Caco-2 (cell line): ENCODE measurements around the gene CSNK1A1. TPM values are rescaled to one million over a fixed set of nuclear protein-coding genes. Genes with fewer than 3 reads are reported as not detected.

Source experiments
- BruUV-seq: library from RNA; stranded (reverse); fragments of 400-500 nt; replicated peaks from 2 replicates; lab custom pipeline; 2021; lab: Mats Ljungman, UMichigan
- CTCF ChIA-PET: fragments of 300-600 bp; sonication (Branson Sonifier 250); formaldehyde crosslinking; loops from one replicate; lab custom pipeline; 2022; ENCODE audit warnings: antibody characterized with exemption; lab: Charles Lee
- POLR2A ChIA-PET: fragments of 300-600 bp; sonication (Branson Sonifier 250); formaldehyde crosslinking; loops from one replicate; lab custom pipeline; 2022; ENCODE audit warnings: antibody characterized with exemption; lab: Charles Lee
- DNase-seq, 2 experiments: peaks; one replicate each; pipeline versions ENCODE4 v3.0.0 to v3.0.0-alpha.2; 2020 to 2022
- H3K27me3 ChIP-seq: replicated peaks from 2 replicates; pipeline ENCODE4 v1.6.0; 2011; ENCODE audit warnings: low read length; ENCODE audit not compliant: control insufficient read depth, insufficient read depth
- H3K36me3 ChIP-seq: 2 replicates; pipeline ENCODE4 v1.5.1; 2011; ENCODE audit warnings: low read length; ENCODE audit not compliant: control insufficient read depth, insufficient read depth
- H3K4me1 ChIP-seq: fragments of 250-450 bp; sonication (Bioruptor Pico); 2 replicates; pipeline ENCODE4 v1.5.1; 2020; ENCODE audit warnings: mild to moderate bottlenecking
- H3K4me3 ChIP-seq: 2 replicates; pipeline ENCODE4 v1.5.1; 2011; ENCODE audit warnings: low read depth, mild to moderate bottlenecking, control low read depth, low read length
- H3K9me3 ChIP-seq: fragments of 250-450 bp; sonication (Bioruptor Pico); 2 replicates; pipeline ENCODE4 v1.5.1; 2020; ENCODE audit warnings: mild to moderate bottlenecking, moderate library complexity
- H3K27ac Mint-ChIP-seq: one replicate; pipeline ENCODE4 v1.8.0; 2022; ENCODE audit warnings: mixed read lengths; ENCODE audit not compliant: unreplicated experiment
- H3K27me3 Mint-ChIP-seq: one replicate; pipeline ENCODE4 v1.8.0; 2022; ENCODE audit warnings: mixed read lengths; ENCODE audit not compliant: insufficient read depth, unreplicated experiment
- H3K36me3 Mint-ChIP-seq: one replicate; pipeline ENCODE4 v1.8.0; 2022; ENCODE audit warnings: mild to moderate bottlenecking, mixed read lengths; ENCODE audit not compliant: insufficient read depth, unreplicated experiment
- H3K4me1 Mint-ChIP-seq: one replicate; pipeline ENCODE4 v1.8.0; 2022; ENCODE audit warnings: low read depth, mixed read lengths; ENCODE audit not compliant: unreplicated experiment
- H3K4me3 Mint-ChIP-seq: one replicate; pipeline ENCODE4 v1.8.0; 2022; ENCODE audit warnings: mild to moderate bottlenecking, moderate library complexity, mixed read lengths; ENCODE audit not compliant: unreplicated experiment
- H3K9me3 Mint-ChIP-seq: one replicate; pipeline ENCODE4 v1.8.0; 2022; ENCODE audit warnings: mixed read lengths; ENCODE audit not compliant: unreplicated experiment
- intact Hi-C: fragments of 100-400 bp; cut with micrococcal nuclease; formaldehyde crosslinking; loops from one replicate; pipeline ENCODE4 v1.10.0; 2022; ENCODE audit not compliant: unreplicated experiment
- total RNA-seq: library from RNA; stranded (reverse); gene quantifications from 2 replicates; pipeline ENCODE4 v1.2.3, GENCODE V29; 2022
- TF ChIP-seq, protein P1 (sequence below), 2 experiments: fragments of 200-600 bp in 1 of 2; IDR thresholded peaks; 1 replicate in 1 of 2; 2 replicates in 1 of 2; pipeline versions ENCODE4 v1.5.1 to v1.8.0; 2011 to 2022; ENCODE audit warnings: antibody characterized with exemption in 1 of 2, control low read depth in 1 of 2, inconsistent platforms in 1 of 2, low read depth in 1 of 2, low read length in 1 of 2, mild to moderate bottlenecking in 1 of 2, moderate library complexity in 1 of 2; ENCODE audit not compliant: insufficient read depth in 1 of 2, severe bottlenecking in 1 of 2, unreplicated experiment in 1 of 2

CSNK1A1 gene
- total RNA-seq, 1 experiment from 2014 or later: 264 TPM

DNA sequence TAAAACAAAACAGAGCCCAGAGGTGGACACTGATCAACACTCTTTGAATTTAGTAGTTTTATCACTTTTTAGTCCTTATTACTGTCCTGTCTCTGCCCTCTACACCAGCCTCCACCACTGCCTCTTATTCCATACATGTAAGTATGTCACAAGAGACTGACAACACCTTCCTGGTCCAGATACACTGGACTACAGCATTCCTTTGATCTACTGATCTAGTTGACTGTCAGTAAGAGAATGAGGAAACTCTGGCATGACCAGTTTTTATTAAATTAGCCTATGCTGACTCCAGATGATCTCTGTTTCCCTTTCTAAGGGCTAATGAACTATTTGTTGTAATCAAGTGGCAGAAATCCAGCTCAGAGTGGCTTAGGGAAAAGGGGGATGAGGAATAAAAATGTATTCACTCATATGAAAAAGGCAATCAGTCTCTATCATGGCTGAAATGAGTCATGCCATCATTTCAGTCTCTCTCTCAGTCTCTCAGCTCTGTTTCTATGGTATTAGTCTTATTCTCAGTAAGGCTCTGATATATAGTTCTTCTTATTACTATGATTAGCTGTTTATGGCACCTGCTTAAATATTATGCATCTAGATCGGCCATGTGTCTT is 35.6 kb upstream of the CSNK1A1 start:
- peaks cover 11% of the 10 kb centered on the region for H3K4me1 ChIP-seq
- BruUV-seq: no TSS peak
- Mint-ChIP-seq H3K4me1 (peaks cover 10% of the 10 kb centered on the region), H3K27ac (peak overlapping the region; percentile 4), H3K36me3 (no peaks in the 10 kb centered on the region), H3K9me3 (no peaks in the 10 kb centered on the region), H3K4me3 (no peak overlapping the region), H3K27me3 (no peaks in the 10 kb centered on the region)
- DNase-seq: peak in 1 of 2 experiments; percentile 45
- no peaks in the 10 kb centered on the region for H3K36me3 ChIP-seq
- TF ChIP-seq, protein P1, sequence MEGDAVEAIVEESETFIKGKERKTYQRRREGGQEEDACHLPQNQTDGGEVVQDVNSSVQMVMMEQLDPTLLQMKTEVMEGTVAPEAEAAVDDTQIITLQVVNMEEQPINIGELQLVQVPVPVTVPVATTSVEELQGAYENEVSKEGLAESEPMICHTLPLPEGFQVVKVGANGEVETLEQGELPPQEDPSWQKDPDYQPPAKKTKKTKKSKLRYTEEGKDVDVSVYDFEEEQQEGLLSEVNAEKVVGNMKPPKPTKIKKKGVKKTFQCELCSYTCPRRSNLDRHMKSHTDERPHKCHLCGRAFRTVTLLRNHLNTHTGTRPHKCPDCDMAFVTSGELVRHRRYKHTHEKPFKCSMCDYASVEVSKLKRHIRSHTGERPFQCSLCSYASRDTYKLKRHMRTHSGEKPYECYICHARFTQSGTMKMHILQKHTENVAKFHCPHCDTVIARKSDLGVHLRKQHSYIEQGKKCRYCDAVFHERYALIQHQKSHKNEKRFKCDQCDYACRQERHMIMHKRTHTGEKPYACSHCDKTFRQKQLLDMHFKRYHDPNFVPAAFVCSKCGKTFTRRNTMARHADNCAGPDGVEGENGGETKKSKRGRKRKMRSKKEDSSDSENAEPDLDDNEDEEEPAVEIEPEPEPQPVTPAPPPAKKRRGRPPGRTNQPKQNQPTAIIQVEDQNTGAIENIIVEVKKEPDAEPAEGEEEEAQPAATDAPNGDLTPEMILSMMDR (IDR thresholded peaks at IDR 0.05; ENCODE audit: insufficient read depth in 1 of 2, low read depth in 1 of 2, low read length in 1 of 2, severe bottlenecking in 1 of 2, unreplicated experiment in 1 of 2): no peak
- CTCF ChIA-PET: no interaction called here
- H3K9me3 ChIP-seq: no peaks in the 10 kb centered on the region
- intact Hi-C loops: loop anchor here (1.0 kb wide), 1 partner anchor 31 kb away; no protein-coding TSS in a partner anchor
- POLR2A ChIA-PET: no interaction called here
- H3K27me3 ChIP-seq: no peaks in the 10 kb centered on the region
- H3K4me3 ChIP-seq: no peak overlapping the region

DNA sequence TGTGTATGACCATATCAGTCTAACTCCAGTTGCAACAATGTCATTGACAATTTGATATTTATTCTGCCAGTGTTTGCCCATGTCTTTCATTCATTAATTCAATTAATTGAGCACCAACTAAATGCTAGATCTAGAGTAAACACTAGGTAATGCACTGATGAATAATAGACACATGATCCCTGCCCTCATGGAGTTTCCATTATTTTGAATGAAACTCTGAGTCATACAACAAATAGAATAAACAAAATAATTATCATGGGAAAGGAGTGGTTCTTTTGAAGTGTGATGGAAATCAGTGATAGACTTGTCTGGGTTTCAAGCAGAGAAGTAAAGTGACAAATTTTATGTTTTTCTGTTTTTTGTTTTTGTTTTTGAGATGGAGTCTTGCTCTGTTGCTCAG is 34.7 kb upstream of the CSNK1A1 start:
- H3K27me3 ChIP-seq: no peaks in the 10 kb centered on the region
- no peaks in the 10 kb centered on the region for H3K36me3 Mint-ChIP-seq
- TF ChIP-seq, protein P1 (IDR thresholded peaks at IDR 0.05; ENCODE audit: insufficient read depth in 1 of 2, low read depth in 1 of 2, low read length in 1 of 2, severe bottlenecking in 1 of 2, unreplicated experiment in 1 of 2): no peak
- no peaks in the 10 kb centered on the region for H3K9me3 Mint-ChIP-seq
- H3K36me3 ChIP-seq: no peaks in the 10 kb centered on the region
- H3K27me3 Mint-ChIP-seq: no peaks in the 10 kb centered on the region
- DNase-seq: no peak
- BruUV-seq: no TSS peak
- no peak overlapping the region for H3K27ac Mint-ChIP-seq
- H3K9me3 ChIP-seq: no peaks in the 10 kb centered on the region
- H3K4me1 ChIP-seq: peaks cover 11% of the 10 kb centered on the region
- peaks cover 10% of the 10 kb centered on the region for H3K4me1 Mint-ChIP-seq
- intact Hi-C loops: loop anchor here (1.0 kb wide), 1 partner anchor 32 kb away; no protein-coding TSS in a partner anchor
- no peak overlapping the region for H3K4me3 Mint-ChIP-seq
- ChIA-PET POLR2A (no interaction called here), CTCF (no interaction called here)
- H3K4me3 ChIP-seq: no peak overlapping the region

DNA sequence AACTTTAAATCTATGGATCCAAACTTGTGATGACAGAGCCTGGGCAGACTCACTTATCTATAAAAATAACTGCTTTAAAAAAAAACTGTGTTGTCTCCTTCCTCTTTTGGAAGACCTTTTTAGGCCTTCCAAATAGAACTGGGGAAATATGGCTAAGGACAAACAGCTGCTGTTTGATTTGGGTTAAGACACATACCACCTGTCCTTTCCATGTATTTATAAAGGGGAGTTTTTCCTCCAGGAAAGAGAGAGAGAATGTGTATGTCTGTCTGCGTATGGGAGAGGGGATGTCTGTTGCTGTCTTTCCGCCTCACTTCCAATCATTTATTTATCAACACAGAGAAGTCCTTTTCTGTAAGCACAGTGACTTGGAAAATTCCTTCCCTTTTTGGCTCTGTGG is 32.9 kb upstream of the CSNK1A1 start:
- Histone ChIP-seq H3K4me1 (peaks cover 11% of the 10 kb centered on the region), H3K27me3 (no peaks in the 10 kb centered on the region), H3K4me3 (no peak overlapping the region), H3K9me3 (no peaks in the 10 kb centered on the region), H3K36me3 (no peaks in the 10 kb centered on the region)
- TF ChIP-seq, protein P1 (IDR thresholded peaks at IDR 0.05; ENCODE audit: insufficient read depth in 1 of 2, low read depth in 1 of 2, low read length in 1 of 2, severe bottlenecking in 1 of 2, unreplicated experiment in 1 of 2): no peak
- no peaks in the 10 kb centered on the region for H3K9me3 Mint-ChIP-seq
- no peak for DNase-seq
- peaks cover 10% of the 10 kb centered on the region for H3K4me1 Mint-ChIP-seq
- ChIA-PET POLR2A (no interaction called here), CTCF (no interaction called here)
- no peaks in the 10 kb centered on the region for H3K36me3 Mint-ChIP-seq
- intact Hi-C loops: no loop called here
- no peak overlapping the region for H3K27ac Mint-ChIP-seq
- H3K4me3 Mint-ChIP-seq: no peak overlapping the region
- H3K27me3 Mint-ChIP-seq: no peaks in the 10 kb centered on the region
- BruUV-seq: no TSS peak
